Hematopoietic multipotent progenitor cell (in vitro differentiated cells): ENCODE data around the gene GNAS-AS1. TPM values are rescaled to one million over a fixed set of nuclear protein-coding genes. Genes with fewer than 3 reads are reported as not detected.
"Not testable (repeated sequence)": the region's sequence is repeated elsewhere in the genome, so short reads cannot be mapped to it uniquely, and the experiment has no call there.

Source experiments
- DNase-seq, 3 donors: peaks; one replicate each; pipeline ENCODE4 v3.0.0-alpha.2; 2011 to 2015; ENCODE audit warnings: low read depth in 2 of 3, low spot score in 2 of 3
- total RNA-seq: library from RNA; depleted of rRNA; stranded (reverse); fragments of >200 nt; gene quantifications from one replicate; pipeline ENCODE4 v1.2.3, GENCODE V29; 2012

GNAS-AS1 gene
- total RNA-seq, 1 donor: under 0.01 TPM

GRCh38 chr20:58838174-58838573, 12.5 kb downstream of the GNAS-AS1 start:
- no peak for DNase-seq

- DNase-seq: no peak
These were observed 13.0 kb downstream of the GNAS-AS1 start for GRCh38 chr20:58837717-58838116.

GRCh38 chr20:58836616-58837204, 14.0 kb downstream of the GNAS-AS1 start:
- DNase-seq: no peak

- no peak for DNase-seq
These were observed 15.5 kb downstream of the GNAS-AS1 start for GRCh38 chr20:58835231-58835630.

- no peak for DNase-seq
These were observed 16.8 kb downstream of the GNAS-AS1 start for GRCh38 chr20:58833921-58834320.

- no peak for DNase-seq
These were observed 18.2 kb downstream of the GNAS-AS1 start for GRCh38 chr20:58832457-58832856.

GRCh38 chr20:58829531-58829941, 21.2 kb downstream of the GNAS-AS1 start:
- no peak for DNase-seq

- DNase-seq: not testable (repeated sequence)
These were observed 21.9 kb downstream of the GNAS-AS1 start for GRCh38 chr20:58828804-58829203.

- no peak for DNase-seq
These were observed 22.6 kb downstream of the GNAS-AS1 start for GRCh38 chr20:58828136-58828535.

GRCh38 chr20:58826271-58826670, 24.4 kb downstream of the GNAS-AS1 start:
- DNase-seq: no peak

GRCh38 chr20:58825450-58825849, 25.3 kb downstream of the GNAS-AS1 start:
- DNase-seq: no peak

GRCh38 chr20:58824843-58825242, 25.9 kb downstream of the GNAS-AS1 start:
- no peak for DNase-seq

- DNase-seq: no peak
These were observed 27.7 kb downstream of the GNAS-AS1 start for GRCh38 chr20:58822748-58823730.

GRCh38 chr20:58822149-58822548, 28.6 kb downstream of the GNAS-AS1 start:
- DNase-seq: no peak

GRCh38 chr20:58820515-58820914, 30.2 kb downstream of the GNAS-AS1 start:
- DNase-seq: not testable (repeated sequence)

GRCh38 chr20:58819921-58820320, 30.8 kb downstream of the GNAS-AS1 start:
- DNase-seq: no peak

GRCh38 chr20:58818586-58819285, 32.0 kb downstream of the GNAS-AS1 start:
- no peak for DNase-seq

- DNase-seq: no peak
These were observed 33.0 kb downstream of the GNAS-AS1 start for GRCh38 chr20:58817748-58818147.

- DNase-seq: no peak
These were observed 33.6 kb downstream of the GNAS-AS1 start for GRCh38 chr20:58816957-58817651.

GRCh38 chr20:58816051-58816450, 34.7 kb downstream of the GNAS-AS1 start:
- no peak for DNase-seq

GRCh38 chr20:58815448-58815847, 35.3 kb downstream of the GNAS-AS1 start:
- no peak for DNase-seq
